KG1 (cell line): ENCODE data around the gene ACOT8.
"Not testable (repeated sequence)": the region's sequence is repeated elsewhere in the genome, so short reads cannot be mapped to it uniquely, and the experiment has no call there.

Experiments used
- DNase-seq: peaks from one replicate; lab custom pipeline; 2025; lab: John Stamatoyannopoulos, UW

ACOT8 gene

GRCh38 chr20:45852326-45852725 lies 4.9 kb downstream of the ACOT8 start:
- DNase-seq = no peak

GRCh38 chr20:45851501-45851900 lies 5.7 kb downstream of the ACOT8 start:
- no peak for DNase-seq

DNA sequence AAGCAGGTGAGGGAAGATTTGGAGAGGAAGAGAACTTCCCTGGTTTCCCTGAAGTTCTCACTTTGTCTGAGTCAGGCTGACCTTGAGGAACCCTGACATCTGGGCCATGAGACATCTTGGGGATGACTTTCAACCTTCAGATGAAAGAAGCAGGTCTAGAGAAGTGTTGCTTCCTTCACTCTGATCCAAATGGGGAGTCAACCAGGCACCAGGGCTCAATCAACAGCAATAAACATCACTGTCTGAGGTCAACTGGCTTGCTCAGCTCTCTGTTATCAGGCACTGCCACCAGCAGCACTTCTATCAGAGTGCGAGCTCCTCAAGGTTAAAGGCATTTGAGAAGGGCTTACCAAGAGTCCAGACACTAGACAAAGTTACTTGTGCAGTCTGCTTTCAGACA lies 6.3 kb downstream of the ACOT8 start:
- no peak for DNase-seq

- DNase-seq = no peak
Observed at GRCh38 chr20:45850238-45850637, 7.0 kb downstream of the ACOT8 start.

GRCh38 chr20:45848969-45849582 lies 8.1 kb downstream of the ACOT8 start:
- DNase-seq = no peak

- no peak for DNase-seq
Observed at GRCh38 chr20:45848421-45848820, 8.8 kb downstream of the ACOT8 start.

DNA sequence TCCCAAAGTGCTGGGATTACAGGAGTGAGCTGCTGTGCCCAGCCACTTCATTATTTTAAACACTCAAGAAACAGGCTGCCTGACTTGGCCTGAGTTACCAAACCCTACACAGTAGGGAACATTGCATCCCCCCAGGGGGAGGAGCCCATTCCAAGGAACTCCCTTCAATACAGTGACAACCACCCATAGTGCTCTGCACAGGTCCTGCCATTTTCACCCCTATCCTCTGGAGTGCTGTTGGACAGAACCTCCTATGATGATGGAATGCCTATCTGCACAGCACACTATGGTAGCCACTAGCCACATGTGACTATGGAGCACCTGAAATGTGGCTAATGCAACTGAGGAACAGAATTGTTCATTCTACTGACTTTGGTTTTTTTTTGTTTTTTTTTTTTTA lies 11.7 kb downstream of the ACOT8 start:
- DNase-seq = no peak

- no peak for DNase-seq
Observed at GRCh38 chr20:45843506-45843905, 13.7 kb downstream of the ACOT8 start.

DNA sequence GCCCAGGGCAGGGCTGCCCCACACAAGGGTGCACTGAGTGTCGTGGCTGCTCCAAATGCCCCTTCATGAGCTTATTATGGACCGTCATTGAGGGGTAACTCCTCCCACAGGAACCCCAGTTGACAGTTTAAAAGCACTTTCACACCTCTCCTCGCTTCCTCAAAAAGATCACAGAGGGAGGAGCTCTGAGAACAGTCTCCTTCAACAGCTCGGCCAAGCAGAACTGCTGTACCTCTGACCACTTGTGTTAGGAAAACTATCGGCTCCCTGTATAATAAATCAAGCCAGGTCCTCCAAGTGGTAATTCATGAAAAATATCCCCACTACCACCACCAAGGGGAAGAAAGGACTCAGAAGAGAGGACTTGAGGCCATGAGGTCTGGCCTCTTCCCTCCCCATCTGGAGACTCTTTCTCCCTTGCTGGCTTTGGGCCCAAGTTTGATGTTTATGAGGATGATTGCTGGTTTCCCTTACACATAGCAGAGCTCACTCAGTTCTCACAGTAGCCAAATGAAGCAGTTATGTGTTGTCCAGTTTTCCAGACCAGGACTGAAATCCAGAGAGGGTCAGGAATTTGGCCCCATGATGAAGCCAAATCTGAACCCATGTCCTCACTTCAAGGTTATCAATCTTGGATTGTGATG lies 14.9 kb downstream of the ACOT8 start:
- DNase-seq = no peak

DNA sequence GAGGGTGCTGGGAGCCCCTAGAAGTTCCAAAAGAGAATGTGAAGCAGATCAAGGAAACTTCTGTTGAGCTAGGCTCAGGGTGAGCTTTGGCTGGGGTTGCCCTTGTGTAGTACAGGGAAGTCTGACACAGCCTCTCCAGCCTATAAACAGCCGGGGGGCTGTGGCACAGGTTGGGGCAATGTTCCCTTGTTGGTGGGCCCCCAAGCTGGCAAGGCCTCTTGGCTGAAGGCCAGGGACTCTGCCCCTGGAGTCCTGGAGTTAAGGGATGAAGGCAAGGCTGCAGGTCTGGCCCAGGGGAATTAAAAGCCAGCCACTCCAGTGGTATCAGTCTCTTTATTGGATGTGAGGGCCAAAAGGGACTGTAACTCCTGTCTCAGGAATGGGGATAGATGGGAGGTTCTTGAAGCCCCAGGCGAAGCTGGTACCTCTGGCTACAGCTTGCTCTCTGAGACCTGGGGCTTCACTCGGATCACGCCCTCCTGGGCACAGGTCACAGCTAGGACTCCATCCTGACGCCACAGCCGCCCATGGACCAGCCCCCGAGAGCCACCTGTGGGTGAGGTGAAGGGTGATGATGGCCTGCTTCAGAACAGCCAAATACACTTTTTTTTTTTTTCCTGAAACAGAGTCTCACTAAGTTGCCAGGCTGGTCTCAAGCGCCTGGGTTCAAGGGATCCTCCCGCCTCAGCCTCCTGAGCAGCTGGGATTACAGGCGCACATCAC lies 15.6 kb downstream of the ACOT8 start:
- DNase-seq = no peak

GRCh38 chr20:45840700-45841198 lies 16.4 kb downstream of the ACOT8 start:
- no peak for DNase-seq

- DNase-seq = no peak
Observed at GRCh38 chr20:45836841-45837240, 20.4 kb downstream of the ACOT8 start.

DNA sequence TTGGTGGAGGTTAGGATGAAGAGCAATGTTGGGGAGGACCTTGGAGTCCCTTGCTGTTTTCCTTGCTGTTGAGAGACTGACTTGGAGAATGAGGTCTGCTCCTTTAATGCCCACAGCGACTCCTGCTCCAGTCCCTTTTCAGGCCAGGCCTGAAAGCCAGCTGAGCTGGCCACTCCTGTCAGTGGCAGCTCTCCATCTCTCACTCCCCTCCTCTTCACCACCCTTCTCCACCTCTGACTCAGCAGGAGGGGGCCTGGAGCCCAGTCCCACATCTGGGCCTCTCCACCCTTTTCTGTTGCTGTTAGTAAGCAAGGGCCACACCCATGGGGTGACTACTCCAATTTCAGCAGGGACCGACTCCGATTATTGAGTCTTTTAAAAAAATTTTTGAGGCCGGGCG lies 21.4 kb downstream of the ACOT8 start:
- no peak for DNase-seq

DNA sequence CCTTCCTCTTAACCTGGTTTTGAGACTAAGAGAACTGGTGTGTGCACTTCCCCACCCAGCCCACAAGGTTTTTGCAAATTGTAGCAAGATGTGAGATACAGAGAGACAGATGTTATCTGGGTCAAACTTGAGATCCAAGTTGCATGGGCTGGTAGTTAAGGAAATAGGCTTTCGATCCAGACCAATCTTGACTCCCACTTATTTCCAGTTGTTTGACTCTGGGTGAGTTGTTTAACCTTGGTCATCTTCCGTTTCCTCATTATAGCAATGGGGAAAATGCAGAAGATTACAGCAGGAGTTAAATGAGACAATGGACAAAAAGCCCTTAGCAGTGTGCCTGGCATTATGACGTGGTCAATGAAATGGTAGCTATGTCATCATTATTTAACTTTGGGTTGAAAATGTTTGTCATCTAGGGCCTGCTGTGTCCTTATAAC lies 21.8 kb downstream of the ACOT8 start:
- no peak for DNase-seq

DNA sequence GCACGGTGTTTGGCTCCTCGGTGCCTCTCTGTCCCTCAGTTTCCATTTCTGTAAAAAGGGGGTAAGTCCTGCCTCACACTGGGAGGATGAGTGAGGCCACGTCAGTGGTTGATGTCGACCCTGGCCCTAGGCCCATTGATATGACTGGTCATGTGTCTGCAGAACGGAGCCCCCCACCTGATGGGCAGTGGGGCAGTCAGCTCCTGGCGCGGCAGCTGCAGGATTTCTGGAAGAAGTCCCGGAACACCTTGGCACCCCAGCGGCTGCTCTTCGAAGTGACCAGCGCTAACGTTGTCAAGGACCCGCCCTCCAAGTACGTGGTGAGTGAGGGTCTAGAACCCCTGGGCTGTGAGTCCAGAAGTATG lies 22.4 kb downstream of the ACOT8 start:
- DNase-seq = no peak

DNA sequence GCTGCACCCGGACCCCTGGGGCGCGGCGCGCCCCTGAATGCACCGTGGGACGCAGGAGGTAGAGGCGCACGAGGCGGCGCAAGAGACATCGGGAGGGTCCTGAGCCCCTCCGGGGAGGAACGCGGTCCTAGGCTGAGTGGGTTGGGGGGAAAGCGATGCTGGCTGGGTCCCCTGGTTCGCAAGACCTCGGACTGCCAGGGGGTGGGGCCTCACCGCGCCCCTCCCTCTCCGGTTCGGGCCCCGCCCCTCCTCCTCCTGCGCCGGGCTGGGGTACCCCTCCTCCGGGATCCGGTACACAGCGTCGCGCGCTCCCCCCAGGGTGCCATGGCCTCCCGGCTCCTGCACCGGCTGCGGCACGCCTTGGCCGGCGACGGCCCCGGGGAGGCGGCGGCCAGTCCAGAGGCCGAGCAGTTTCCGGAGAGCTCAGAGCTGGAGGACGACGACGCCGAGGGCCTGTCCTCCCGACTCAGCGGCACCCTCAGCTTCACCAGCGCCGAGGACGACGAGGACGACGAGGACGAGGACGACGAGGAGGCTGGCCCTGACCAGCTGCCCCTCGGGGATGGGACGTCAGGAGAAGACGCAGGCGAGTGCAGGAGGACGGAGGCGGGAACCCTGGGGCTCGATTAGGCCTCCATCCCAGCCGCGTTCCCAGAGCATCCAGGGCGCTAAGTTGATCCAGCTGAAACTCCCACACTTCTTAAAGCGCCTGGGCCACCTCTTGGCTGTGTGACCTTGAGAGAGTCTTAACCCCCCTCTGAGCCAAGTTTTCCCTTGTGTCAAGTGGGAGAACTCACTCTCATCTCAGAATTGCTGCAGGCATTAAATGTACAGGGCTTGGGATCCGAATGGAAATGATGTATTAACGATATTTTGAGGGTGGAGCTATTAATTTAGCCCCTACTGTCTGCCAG lies 23.1 kb downstream of the ACOT8 start:
- no peak for DNase-seq

DNA sequence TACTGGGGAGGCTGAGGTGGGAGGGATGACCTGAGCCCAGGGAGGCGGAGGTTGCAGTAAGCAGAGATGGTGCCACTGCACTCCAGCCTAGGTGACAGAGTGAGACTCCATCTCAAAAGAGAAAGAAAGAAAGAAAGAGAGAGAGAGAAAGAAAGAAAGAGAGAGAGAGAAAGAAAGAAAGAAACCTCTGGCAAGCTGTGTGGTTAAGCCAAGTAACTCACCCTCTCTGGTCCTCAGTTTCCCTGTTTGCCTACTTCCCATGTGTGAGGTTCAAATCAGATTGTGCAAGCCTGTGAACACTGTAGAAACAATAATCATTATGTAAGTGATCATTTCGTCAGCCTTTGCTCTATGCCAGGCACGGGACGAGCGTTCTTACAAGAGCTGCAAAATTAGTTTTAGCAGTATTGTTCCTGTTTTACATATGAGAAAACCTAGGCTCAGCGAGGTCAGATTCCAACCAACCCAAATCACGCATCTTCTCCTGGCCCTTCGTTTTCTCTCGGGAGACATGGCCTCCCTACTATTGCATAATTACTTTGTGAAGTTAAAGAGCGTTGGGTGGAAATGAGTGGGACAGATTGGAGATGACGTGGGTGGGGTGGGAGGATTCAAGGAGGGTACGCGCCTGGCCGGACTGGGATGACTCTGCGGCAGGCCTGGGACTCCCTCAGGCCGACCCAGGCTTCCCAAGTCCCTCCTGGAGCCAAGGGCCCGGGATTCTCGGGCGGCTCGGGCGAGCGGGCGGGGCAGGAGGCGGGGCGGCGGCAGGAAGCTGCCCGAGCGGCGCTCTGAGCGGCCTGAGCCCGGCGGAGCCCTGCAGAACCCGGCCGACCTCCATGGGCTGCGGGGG lies 23.9 kb downstream of the ACOT8 start, which contains the start of gene SNX21:
Gene SNX21, plus strand, starts transcription at position 770 of the 853 bp plus-strand sequence. CDS start 121 bp downstream, outside the sequence.
- DNase-seq = no peak

DNA sequence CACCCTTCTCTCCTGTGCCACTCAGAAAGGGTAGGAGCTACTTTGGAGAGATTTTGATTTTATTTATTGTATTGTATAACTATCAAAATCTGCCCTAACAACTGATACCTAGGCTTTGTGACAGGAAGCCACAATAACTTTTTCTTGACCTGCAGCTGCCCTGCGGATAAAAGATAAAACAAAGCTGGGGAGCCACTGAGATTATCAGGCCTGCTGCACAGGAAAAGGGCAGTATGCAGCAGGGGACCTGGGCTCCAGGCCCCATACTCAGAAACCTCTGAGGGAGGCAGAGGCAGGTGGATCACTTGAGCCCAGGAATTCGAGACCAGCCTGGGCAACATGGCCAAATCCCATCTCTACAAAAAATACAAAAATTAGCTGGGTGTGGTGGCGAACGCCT lies 24.6 kb downstream of the ACOT8 start:
- DNase-seq = no peak

GRCh38 chr20:45829673-45830106 lies 27.5 kb downstream of the ACOT8 start:
- DNase-seq = not testable (repeated sequence)

GRCh38 chr20:45828589-45828988 lies 28.6 kb downstream of the ACOT8 start:
- DNase-seq = no peak

DNA sequence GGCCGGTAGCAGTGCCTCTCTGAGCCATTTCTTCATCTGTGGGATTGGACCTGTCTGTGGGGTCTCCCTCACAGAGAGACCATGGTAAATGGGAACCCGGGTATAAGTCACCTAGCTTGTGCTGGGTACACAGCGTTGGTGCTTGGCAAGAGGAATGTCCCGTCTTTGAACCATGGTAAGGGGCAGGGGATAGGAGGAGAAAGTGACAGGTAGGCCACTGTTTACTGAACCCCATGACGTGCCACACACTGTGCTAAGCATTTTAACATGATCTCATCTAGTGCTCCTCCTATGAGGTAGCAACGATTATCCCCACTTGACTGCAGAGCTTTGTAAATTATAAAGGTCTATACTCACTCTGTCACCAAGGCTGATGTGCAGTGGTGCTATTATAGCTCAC lies 29.5 kb downstream of the ACOT8 start:
- DNase-seq = no peak
